K562 (cell line): ENCODE results near the gene SRL. TPM values are rescaled to one million over a fixed set of nuclear protein-coding genes. Genes with fewer than 3 reads are reported as not detected.

ENCODE experiments used
- ATAC-seq: fragments of 200-7000 bp; cut with Tn5 transposase; 3 replicates; pipeline ENCODE4 v1.9.1; 2020; ENCODE audit warnings: moderate library complexity
- BruUV-seq: library from RNA; stranded (reverse); fragments of 400-500 nt; replicated peaks from 2 replicates; lab custom pipeline; 2021; lab: Mats Ljungman, UMichigan
- CTCF ChIA-PET: fragments of 300-600 bp; formaldehyde crosslinking; extraction: SDS; loops from one replicate; lab custom pipeline; 2021; ENCODE audit warnings: low intra/inter-chr PET ratio; lab: Yijun Ruan, JAX
- POLR2A ChIA-PET: fragments of 300-600, 350-650 bp; sonication (Branson Sonifier 250); formaldehyde crosslinking; extraction: SDS; loops from one replicate; lab custom pipeline; 2021; ENCODE audit warnings: antibody characterized with exemption, inconsistent platforms; lab: Yijun Ruan, JAX
- DNase-seq, 4 experiments: peaks; one replicate each; pipeline versions ENCODE4 v3.0.0 to v3.0.0-alpha.2; 2011 to 2018; ENCODE audit warnings: low spot score in 3 of 4, mixed read lengths in 3 of 4; ENCODE audit errors: extremely low read depth in 1 of 4
- FAIRE-seq: peaks from 2 replicates; lab custom pipeline; 2011; peaks lifted over from hg19 to GRCh38; lab: Jason Lieb, UNC
- H2AFZ ChIP-seq: 2 replicates; pipeline ENCODE4 v1.6.0; 2011; ENCODE audit warnings: low read depth, low read length, control low read depth, inconsistent platforms
- H3K27ac ChIP-seq: fragments of 200-600 bp; 3 replicates; pipeline ENCODE4 v1.8.0; 2011; ENCODE audit warnings: low read depth, mild to moderate bottlenecking, control low read depth, inconsistent platforms, low read length, moderate library complexity, mixed read lengths; ENCODE audit errors: extremely low read depth
- H3K27me3 ChIP-seq, 2 experiments: fragments of 300-600 bp in 1 of 2; 2 replicates in 1 of 2; 3 replicates in 1 of 2; pipeline versions ENCODE4 v1.6.0 to v1.8.0; 2011; ENCODE audit warnings: inconsistent platforms in 2 of 2, low read length in 2 of 2, mild to moderate bottlenecking in 1 of 2, mixed read lengths in 1 of 2, moderate library complexity in 1 of 2; ENCODE audit not compliant: control insufficient read depth in 2 of 2, insufficient read depth in 2 of 2
- H3K36me3 ChIP-seq: fragments of 300-600 bp; 3 replicates; pipeline ENCODE4 v1.8.0; 2011; ENCODE audit warnings: mild to moderate bottlenecking, low read length, inconsistent platforms; ENCODE audit not compliant: control insufficient read depth, insufficient read depth
- H3K4me1 ChIP-seq, 2 experiments: fragments of 200-600 bp in 1 of 2; replicated peaks in 1 of 2; 2 replicates in 1 of 2; 3 replicates in 1 of 2; pipeline versions ENCODE4 v1.5.1 to v1.8.0; 2011; ENCODE audit warnings: inconsistent platforms in 2 of 2, low read length in 2 of 2, mild to moderate bottlenecking in 1 of 2, mixed read lengths in 1 of 2, moderate library complexity in 1 of 2; ENCODE audit not compliant: control insufficient read depth in 2 of 2, insufficient read depth in 2 of 2
- H3K4me2 ChIP-seq: 2 replicates; pipeline ENCODE4 v1.6.1; 2011; ENCODE audit warnings: low read length, control low read depth, inconsistent platforms, mixed read lengths; ENCODE audit not compliant: insufficient read depth
- H3K4me3 ChIP-seq: fragments of 200-600 bp; sonication (generic), shearing (Covaris generic); 2 replicates; pipeline ENCODE4 v1.5.1; 2016; ENCODE audit warnings: control low read depth, inconsistent platforms
- H3K79me2 ChIP-seq: fragments of 200-600 bp; 3 replicates; pipeline ENCODE4 v1.8.0; 2011; ENCODE audit warnings: low read length, inconsistent platforms; ENCODE audit not compliant: control insufficient read depth, insufficient read depth
- H3K9ac ChIP-seq, 2 experiments: 2 replicates each; pipeline versions ENCODE4 v1.6.0 to v1.6.1; 2011; ENCODE audit warnings: low read depth in 2 of 2, low read length in 2 of 2, control low read depth in 1 of 2, inconsistent platforms in 1 of 2, mild to moderate bottlenecking in 1 of 2, mixed read lengths in 1 of 2; ENCODE audit not compliant: insufficient read depth in 1 of 2
- H3K9me1 ChIP-seq: one replicate; pipeline ENCODE4 v1.6.0; 2011; ENCODE audit warnings: inconsistent platforms, mild to moderate bottlenecking, low read length, moderate library complexity; ENCODE audit not compliant: control insufficient read depth, insufficient read depth
- H3K9me3 ChIP-seq: replicated peaks from 2 replicates; pipeline ENCODE4 v1.5.1; 2011; ENCODE audit warnings: low read depth, low read length, inconsistent platforms; ENCODE audit not compliant: control insufficient read depth, insufficient read depth
- H4K20me1 ChIP-seq: replicated peaks from 2 replicates; pipeline ENCODE4 v1.6.1; 2011; ENCODE audit warnings: low read length, inconsistent platforms, mixed read lengths; ENCODE audit not compliant: control insufficient read depth, insufficient read depth
- EZH2 ChIP-seq: IDR thresholded peaks from 2 replicates; pipeline ENCODE4 v1.6.1; 2012; ENCODE audit warnings: low read depth, mild to moderate bottlenecking, inconsistent platforms, low read length, borderline replicate concordance
- FOSL1 ChIP-seq: fragments of 200-800 bp; sonication (Bioruptor generic); conservative IDR thresholded peaks from 2 replicates; pipeline ENCODE4 v1.6.1; 2016; ENCODE audit warnings: missing genetic modification characterization, missing compliant biosample characterization
- ZC3H11A ChIP-seq: IDR thresholded peaks from 2 replicates; pipeline ENCODE4 v1.6.1; 2012; ENCODE audit warnings: low read depth, low read length, improper control_type of control experiment
- WGBS: fragments of 100-300 bp; shearing (Covaris generic); methylation state at CpG from one replicate; pipeline ENCODE4 v1.1.6; 2016; ENCODE audit warnings: low coverage, mixed read lengths; ENCODE audit not compliant: insufficient coverage; ENCODE audit errors: missing lambda C conversion rate; 5-methylcytosine and 5-hydroxymethylcytosine counted together
- in situ Hi-C: fragments of 300-500 bp; cut with MboI; formaldehyde crosslinking; loops from 4 replicates; pipeline ENCODE4 v1.15.0; 2018; ENCODE audit warnings: inconsistent platforms, mixed read lengths
- intact Hi-C: fragments of 100-400 bp; cut with micrococcal nuclease; formaldehyde crosslinking; loops from 2 replicates; pipeline ENCODE4 v1.14.2; 2022
- polyA plus RNA-seq, 8 experiments: library from polyadenylated mRNA; depleted of rRNA in 4 of 8; stranded (reverse) in 5 of 8; unstranded in 3 of 8; fragments of >200 nt; fragmentation: Nextera tagmentation in 2 of 8; fragmentation: Illumina TruSeq in 1 of 8; extraction: Ambion mirVana in 2 of 8; extraction: Trizol in 1 of 8; gene quantifications; 2 replicates each; pipeline versions ENCODE4 v1.2.1 to v1.2.3, GENCODE V29; 2011 to 2014; ENCODE audit warnings: inconsistent platforms in 1 of 8, missing spikeins in 1 of 8
- total RNA-seq, 7 experiments: library from RNA; depleted of rRNA in 6 of 7; stranded (reverse); fragments of >200 nt in 6 of 7; fragmentation: Illumina TruSeq in 2 of 7; extraction: Trizol in 2 of 7; gene quantifications; 2 replicates each; pipeline versions ENCODE4 v1.2.1 to v1.2.3, GENCODE V29; 2011 to 2021; ENCODE audit warnings: low replicate concordance in 1 of 7
- TF ChIP-seq, protein P1 (sequence below): fragments of 450-650 bp; formaldehyde crosslinking; IDR thresholded peaks from 2 replicates; pipeline ENCODE4 v1.4.0; 2020; ENCODE audit warnings: mild to moderate bottlenecking, moderate library complexity
- TF ChIP-seq, protein P2 (sequence below), 2 experiments: fragments of 450-650 bp in 1 of 2; sonication (generic) in 1 of 2; formaldehyde crosslinking in 1 of 2; IDR thresholded peaks in 1 of 2; conservative IDR thresholded peaks in 1 of 2; 2 replicates each; pipeline versions ENCODE4 v1.6.1 to v1.8.1; 2016 to 2023; ENCODE audit warnings: mild to moderate bottlenecking in 2 of 2, moderate library complexity in 2 of 2, inconsistent platforms in 1 of 2, missing genetic modification reagents in 1 of 2
- TF ChIP-seq, protein P3 (sequence below): conservative IDR thresholded peaks from 2 replicates; pipeline ENCODE4 v1.6.1; 2011; ENCODE audit warnings: low read depth, mild to moderate bottlenecking, low read length; ENCODE audit not compliant: control insufficient read depth

Gene SRL
- total and polyA plus RNA-seq, 9 of the 15 experiments (the other 6 are each of a cell fraction or from before 2014, with no cell fraction given) = 0.01 TPM; not detected in 8

DNA sequence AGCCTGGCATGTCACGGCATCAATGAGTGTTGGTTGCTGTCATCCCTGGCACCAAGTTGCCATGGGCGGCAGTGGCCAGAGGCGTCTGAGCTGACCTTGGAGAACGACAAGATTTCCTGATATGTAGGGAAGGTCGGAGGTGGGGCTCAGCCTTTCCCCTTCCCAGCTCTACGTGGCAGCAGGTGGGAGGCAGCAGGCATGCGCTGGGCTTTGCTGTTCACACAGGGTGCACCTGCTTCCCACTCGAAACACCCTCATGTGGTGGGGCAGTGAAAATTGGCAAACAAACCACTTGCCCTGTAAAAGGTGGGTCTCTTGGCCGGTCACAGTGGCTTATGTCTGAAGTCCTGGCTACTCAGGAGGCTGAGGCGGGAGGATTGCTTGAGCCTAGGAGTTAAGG is 43.3 kb upstream of the SRL start:
- H3K4me2 ChIP-seq = no peak overlapping the region
- peaks cover 0 to 5% of the 10 kb centered on the region in 2 experiments; a peak in 2 of 5 replicates for H3K27me3 ChIP-seq
- FAIRE-seq = no peak
- no peak for ATAC-seq
- H3K4me1 ChIP-seq = peaks cover 3 to 16% of the 10 kb centered on the region in 2 experiments; a peak in 4 of 5 replicates
- H3K9ac ChIP-seq = peak overlapping the region in 1 of 2 experiments; percentile 76; a peak in 2 of 4 replicates
- no peak overlapping the region for H3K27ac ChIP-seq
- DNase-seq = peak in 2 of 4 experiments; percentile 4
- H3K9me3 ChIP-seq = 0 out of 2 replicates have a peak, but pooled peaks cover 2% of the 10 kb centered on the region
- in situ Hi-C loops (loop anchor here (5.0 kb wide), 1 partner anchor 47 kb away; no protein-coding TSS in a partner anchor), intact Hi-C loops (no loop called here)
- TF ChIP-seq, protein P1, sequence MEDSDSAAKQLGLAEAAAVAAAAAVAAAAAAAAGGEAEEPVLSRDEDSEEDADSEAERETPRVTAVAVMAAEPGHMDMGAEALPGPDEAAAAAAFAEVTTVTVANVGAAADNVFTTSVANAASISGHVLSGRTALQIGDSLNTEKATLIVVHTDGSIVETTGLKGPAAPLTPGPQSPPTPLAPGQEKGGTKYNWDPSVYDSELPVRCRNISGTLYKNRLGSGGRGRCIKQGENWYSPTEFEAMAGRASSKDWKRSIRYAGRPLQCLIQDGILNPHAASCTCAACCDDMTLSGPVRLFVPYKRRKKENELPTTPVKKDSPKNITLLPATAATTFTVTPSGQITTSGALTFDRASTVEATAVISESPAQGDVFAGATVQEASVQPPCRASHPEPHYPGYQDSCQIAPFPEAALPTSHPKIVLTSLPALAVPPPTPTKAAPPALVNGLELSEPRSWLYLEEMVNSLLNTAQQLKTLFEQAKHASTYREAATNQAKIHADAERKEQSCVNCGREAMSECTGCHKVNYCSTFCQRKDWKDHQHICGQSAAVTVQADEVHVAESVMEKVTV (CRISPR knock-in tag) = no peak
- TF ChIP-seq EZH2 (no peak), ZC3H11A (no peak)
- H3K4me3 ChIP-seq = no peak overlapping the region
- H4K20me1 ChIP-seq = no peaks in the 10 kb centered on the region
- H3K36me3 ChIP-seq = no peaks in the 10 kb centered on the region
- ChIA-PET CTCF (interaction anchor here (0.8 kb wide), 1 partner anchor 46 kb away, joined by 3 read pairs; no protein-coding TSS in a partner anchor), POLR2A (no interaction called here)
- no TSS peak for BruUV-seq
- H2AFZ ChIP-seq = no peak overlapping the region
- no peaks in the 10 kb centered on the region for H3K79me2 ChIP-seq
- H3K9me1 ChIP-seq = no peaks in the 10 kb centered on the region
- 27% methylated on average over 8 of the region's 10 CpGs for WGBS

DNA sequence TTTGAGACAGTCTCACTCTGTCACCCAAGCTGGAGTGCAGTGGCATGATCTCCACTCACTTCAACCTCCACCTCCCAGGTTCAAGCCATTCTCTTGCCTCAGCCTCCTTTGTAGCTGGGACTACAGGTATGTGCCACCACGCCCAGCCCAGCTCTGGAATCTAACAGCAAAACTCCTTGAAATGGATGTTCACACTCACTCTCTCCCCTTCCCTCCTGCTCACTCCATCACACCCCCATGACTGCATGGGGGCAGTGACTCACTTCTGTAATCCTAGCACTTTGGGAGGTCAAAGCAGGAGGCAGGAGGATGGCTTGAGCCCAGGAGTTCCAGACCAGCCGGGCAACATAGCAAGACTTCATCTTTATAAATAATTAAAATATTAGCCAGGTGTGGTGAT is 42.1 kb upstream of the SRL start:
- WGBS = 0% methylated on average over 2 of the region's 2 CpGs

More for the DNA sequence above, 42.1 kb upstream of the SRL start:
- Histone ChIP-seq H3K27ac (no peak overlapping the region; the same call in 2 of the 3 replicates), H3K4me3 (no peak overlapping the region), H2AFZ (no peak overlapping the region), H3K9ac (no peak overlapping the region), H3K4me1 (peaks cover 3 to 15% of the 10 kb centered on the region in 2 experiments; a peak in 4 of 5 replicates), H3K79me2 (no peaks in the 10 kb centered on the region), H3K9me3 (0 out of 2 replicates have a peak, but pooled peaks cover 2% of the 10 kb centered on the region), H3K9me1 (no peaks in the 10 kb centered on the region), H4K20me1 (no peaks in the 10 kb centered on the region), H3K4me2 (no peak overlapping the region), H3K27me3 (peaks cover 0 to 5% of the 10 kb centered on the region in 2 experiments; a peak in 2 of 5 replicates), H3K36me3 (no peaks in the 10 kb centered on the region)
- ChIA-PET POLR2A (interaction anchor here (0.8 kb wide), 2 partner anchors 46 to 120 kb away, joined by 3 read pairs; no protein-coding TSS in a partner anchor), CTCF (no interaction called here)
- no peak for ATAC-seq
- no TSS peak for BruUV-seq
- FAIRE-seq = no peak
- TF ChIP-seq, protein P2, sequence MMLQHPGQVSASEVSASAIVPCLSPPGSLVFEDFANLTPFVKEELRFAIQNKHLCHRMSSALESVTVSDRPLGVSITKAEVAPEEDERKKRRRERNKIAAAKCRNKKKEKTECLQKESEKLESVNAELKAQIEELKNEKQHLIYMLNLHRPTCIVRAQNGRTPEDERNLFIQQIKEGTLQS (IDR thresholded peaks at IDR 0.05) = 0 out of 2 replicates have a peak, but pooled peaks have one; percentile 26
- TF ChIP-seq, protein P2 (CRISPR knock-in tag; conservative IDR thresholded peaks at IDR 0.05) = no peak
- TF ChIP-seq, protein P3, sequence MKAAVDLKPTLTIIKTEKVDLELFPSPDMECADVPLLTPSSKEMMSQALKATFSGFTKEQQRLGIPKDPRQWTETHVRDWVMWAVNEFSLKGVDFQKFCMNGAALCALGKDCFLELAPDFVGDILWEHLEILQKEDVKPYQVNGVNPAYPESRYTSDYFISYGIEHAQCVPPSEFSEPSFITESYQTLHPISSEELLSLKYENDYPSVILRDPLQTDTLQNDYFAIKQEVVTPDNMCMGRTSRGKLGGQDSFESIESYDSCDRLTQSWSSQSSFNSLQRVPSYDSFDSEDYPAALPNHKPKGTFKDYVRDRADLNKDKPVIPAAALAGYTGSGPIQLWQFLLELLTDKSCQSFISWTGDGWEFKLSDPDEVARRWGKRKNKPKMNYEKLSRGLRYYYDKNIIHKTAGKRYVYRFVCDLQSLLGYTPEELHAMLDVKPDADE = no peak
- 0 out of 2 replicates have a peak, but pooled peaks have one; percentile 28 for TF ChIP-seq FOSL1 (tag)
- DNase-seq = peak in 1 of 4 experiments; percentile 4
- intact Hi-C loops = no loop called here
- in situ Hi-C loops = no loop called here
